Stomach (tissue), 9 donors: Measurements from ENCODE around the gene MUC5AC. TPM values are rescaled to one million over a fixed set of nuclear protein-coding genes. Genes with fewer than 3 reads are reported as not detected.

Experiments
- DNase-seq, 2 donors: peaks; one replicate each; pipeline versions ENCODE4 v3.0.0 to v3.0.0-alpha.2; 2013 to 2019
- H3K27ac ChIP-seq, 5 donors: fragments of 200-600 bp in 4 of 5; sonication (generic) in 4 of 5; one replicate each; pipeline ENCODE4 v1.5.1; 2013 to 2019; ENCODE audit warnings: mild to moderate bottlenecking in 1 of 5, moderate library complexity in 1 of 5
- H3K27me3 ChIP-seq, 3 donors: fragments of 200-600 bp; sonication (generic); one replicate each; pipeline ENCODE4 v1.5.1; 2017 to 2019; ENCODE audit warnings: mixed run types in 1 of 3
- H3K36me3 ChIP-seq, 4 donors: fragments of 200-600 bp; sonication (generic); 1 replicate in 3 of 4; 2 replicates in 1 of 4; pipeline ENCODE4 v1.5.1; 2016 to 2019
- H3K4me1 ChIP-seq, 4 donors: fragments of 200-600 bp; sonication (generic); one replicate each; pipeline ENCODE4 v1.5.1; 2016 to 2019
- H3K4me3 ChIP-seq, 4 donors: fragments of 200-600 bp; sonication (generic) in 3 of 4; one replicate each; pipeline ENCODE4 v1.5.1; 2016 to 2019; ENCODE audit warnings: mild to moderate bottlenecking in 1 of 4
- H3K9me3 ChIP-seq, 4 donors: fragments of 200-600 bp; sonication (generic); one replicate each; pipeline ENCODE4 v1.5.1; 2016 to 2019
- CTCF ChIP-seq, 7 experiments: fragments of 450-650 bp in 4 of 7; fragments of 200-600 bp in 3 of 7; sonication (generic) in 3 of 7; IDR thresholded peaks; one replicate each; pipeline ENCODE4 v1.5.1; 2016 to 2019; ENCODE audit warnings: antibody characterized with exemption in 7 of 7, control low read depth in 2 of 7, mild to moderate bottlenecking in 1 of 7
- EP300 ChIP-seq: sonication (generic); formaldehyde crosslinking; IDR thresholded peaks from one replicate; pipeline ENCODE4 v1.6.1; 2017; ENCODE audit warnings: antibody characterized with exemption
- POLR2A ChIP-seq, 4 donors: fragments of 450-650 bp; IDR thresholded peaks; one replicate each; pipeline ENCODE4 v1.6.1; 2016; ENCODE audit warnings: antibody characterized with exemption in 4 of 4, control low read depth in 2 of 4, mild to moderate bottlenecking in 1 of 4, moderate library complexity in 1 of 4
- POLR2AphosphoS5 ChIP-seq, 3 donors: sonication (generic); formaldehyde crosslinking; IDR thresholded peaks; one replicate each; pipeline ENCODE4 v1.6.1; 2016; ENCODE audit warnings: antibody characterized with exemption in 3 of 3
- WGBS, 5 donors: extraction: QIAGEN DNeasy Blood & Tissue Kit in 3 of 5; methylation state at CpG; one replicate each; pipeline versions ENCODE4 v1.1.5 to v1.1.7; 2013 to 2018; 5-methylcytosine and 5-hydroxymethylcytosine counted together
- intact Hi-C: fragments of 100-400 bp; cut with DNase I; formaldehyde crosslinking; loops from one replicate; pipeline ENCODE4 v1.15.1; 2023; ENCODE audit warnings: low total_unique reads
- polyA plus RNA-seq, 3 donors: library from polyadenylated mRNA; stranded (reverse); fragments of 200-250 nt; gene quantifications; one replicate each; pipeline ENCODE4 v1.2.3, GENCODE V29; 2013
- total RNA-seq, 5 donors: library from RNA; depleted of rRNA; stranded (reverse); fragments of >200 nt; gene quantifications; one replicate each; pipeline versions ENCODE4 v1.1.0 to v1.2.3, GENCODE V29; 2014 to 2016
- donor health status: healthy with polysubstance abuse.
- donor health status: Bipolar disorder and iron deficiency.
- donor health status: healthy.

MUC5AC gene
- total and polyA plus RNA-seq, 8 donors: 2.0 to 1,253 (median 171) TPM

- Histone ChIP-seq H3K4me1 (peaks cover 0 to 32% (median 12%) of the 10 kb centered on the region in 4 donors), H3K9me3 (no peaks in the 10 kb centered on the region), H3K36me3 (no peaks in the 10 kb centered on the region), H3K27me3 (peaks cover 0 to 64% (median 0%) of the 10 kb centered on the region in 3 donors), H3K4me3 (no peak overlapping the region), H3K27ac (no peak overlapping the region)
- TF ChIP-seq POLR2A (IDR thresholded peaks at IDR 0.05): no peak
- TF ChIP-seq POLR2AphosphoS5 (IDR thresholded peaks at IDR 0.05): no peak
- TF ChIP-seq EP300: no peak
- no peak for TF ChIP-seq CTCF (IDR thresholded peaks at IDR 0.05)
- WGBS, 5 donors: 76 to 88% (median 88%) methylated on average over 7 to 15 of the region's 15 CpGs
- DNase-seq: peak in 1 of 2 donors; percentile 20
- intact Hi-C loops: no loop called here
Observed at GRCh38 chr11:1126491-1126926, 31.2 kb upstream of the MUC5AC start.

GRCh38 chr11:1126935-1127663 is 30.7 kb upstream of the MUC5AC start:
- H3K27me3 ChIP-seq: peaks cover 0 to 58% (median 0%) of the 10 kb centered on the region in 3 donors
- H3K27ac ChIP-seq: no peak overlapping the region
- H3K4me3 ChIP-seq: no peak overlapping the region
- intact Hi-C loops: no loop called here
- no peaks in the 10 kb centered on the region for H3K9me3 ChIP-seq
- 73 to 89% (median 85%) methylated on average over 20 to 30 of the region's 30 CpGs for WGBS, 5 donors
- TF ChIP-seq EP300 (no peak), POLR2AphosphoS5 (IDR thresholded peaks at IDR 0.05) (no peak), POLR2A (IDR thresholded peaks at IDR 0.05) (no peak), CTCF (IDR thresholded peaks at IDR 0.05) (no peak)
- peak in 1 of 2 donors; percentile 24 for DNase-seq
- H3K36me3 ChIP-seq: no peaks in the 10 kb centered on the region
- H3K4me1 ChIP-seq: peaks cover 0 to 32% (median 12%) of the 10 kb centered on the region in 4 donors

- no peaks in the 10 kb centered on the region for H3K9me3 ChIP-seq
- DNase-seq: no peak
- H3K4me3 ChIP-seq: no peak overlapping the region
- H3K27ac ChIP-seq: peak overlapping the region in 1 of 5 donors; percentile 31
- H3K36me3 ChIP-seq: no peaks in the 10 kb centered on the region
- intact Hi-C loops: no loop called here
- TF ChIP-seq EP300 (no peak), POLR2A (IDR thresholded peaks at IDR 0.05) (no peak), CTCF (IDR thresholded peaks at IDR 0.05) (no peak), POLR2AphosphoS5 (IDR thresholded peaks at IDR 0.05) (no peak)
- peaks cover 0 to 32% (median 12%) of the 10 kb centered on the region in 4 donors for H3K4me1 ChIP-seq
- H3K27me3 ChIP-seq: peaks cover 0 to 52% (median 0%) of the 10 kb centered on the region in 3 donors
- WGBS, 5 donors: 56 to 69% (median 62%) methylated on average over 12 to 14 of the region's 14 CpGs
Observed at GRCh38 chr11:1127664-1128162, 30.0 kb upstream of the MUC5AC start.

- peak; percentile 46 to 67 for DNase-seq
- H3K9me3 ChIP-seq: peaks cover 0 to 6% (median 4%) of the 10 kb centered on the region in 4 donors
- intact Hi-C loops: no loop called here
- H3K27me3 ChIP-seq: peaks cover 0 to 46% (median 0%) of the 10 kb centered on the region in 3 donors
- 65 to 74% (median 65%) methylated on average over 22 to 33 of the region's 33 CpGs for WGBS, 5 donors
- TF ChIP-seq POLR2A (IDR thresholded peaks at IDR 0.05) (no peak), CTCF (IDR thresholded peaks at IDR 0.05) (no peak), POLR2AphosphoS5 (IDR thresholded peaks at IDR 0.05) (no peak), EP300 (no peak)
- peak overlapping the region in 4 of 5 donors; percentile 38 to 74 (median 50) for H3K27ac ChIP-seq
- peaks cover 0 to 32% (median 12%) of the 10 kb centered on the region in 4 donors for H3K4me1 ChIP-seq
- H3K36me3 ChIP-seq: no peaks in the 10 kb centered on the region
- H3K4me3 ChIP-seq: no peak overlapping the region
Observed at GRCh38 chr11:1128311-1129142, 29.2 kb upstream of the MUC5AC start.
